ENCODE results near the gene ARHGEF19.

DNA sequence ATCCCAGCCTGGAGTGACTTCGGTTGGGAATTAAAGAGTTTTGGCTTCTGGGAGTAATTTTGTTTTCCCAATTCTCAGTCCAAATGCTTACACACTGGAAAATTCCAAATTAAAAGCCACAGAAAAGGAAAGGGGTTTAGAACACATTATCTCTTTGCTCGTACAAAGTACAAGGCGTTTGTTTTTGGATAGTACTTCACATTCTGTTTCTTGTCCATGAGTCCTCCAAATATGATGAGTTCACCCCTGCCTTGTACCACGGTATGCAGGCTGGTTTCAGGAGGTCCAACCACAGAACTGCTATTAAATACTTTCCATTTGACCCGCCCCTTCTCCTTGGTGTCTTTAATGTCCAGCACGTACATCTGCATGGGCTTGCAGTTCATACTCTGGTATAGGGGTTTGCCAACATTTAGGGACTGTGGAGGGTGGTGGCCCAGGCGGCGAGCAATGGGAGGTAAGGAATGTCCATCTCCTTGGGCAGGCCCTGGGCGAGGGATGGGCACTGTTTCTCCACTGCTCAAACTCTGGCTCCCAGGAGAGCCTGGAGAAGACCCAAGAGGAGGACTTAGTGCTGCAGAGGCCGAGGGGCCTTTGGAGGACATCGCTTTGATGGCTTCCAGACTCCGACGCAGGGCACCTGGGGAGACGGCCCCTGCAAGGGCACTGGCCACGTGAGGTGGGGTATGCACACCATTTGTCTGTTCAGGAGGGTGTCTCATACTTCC is 38.2 kb upstream of the ARHGEF19 start:
- no peak for TF ChIP-seq EZH2phosphoT487 (IDR thresholded peaks at IDR 0.05; ENCODE audit: borderline replicate concordance, low read length)
- TF ChIP-seq, protein P1, sequence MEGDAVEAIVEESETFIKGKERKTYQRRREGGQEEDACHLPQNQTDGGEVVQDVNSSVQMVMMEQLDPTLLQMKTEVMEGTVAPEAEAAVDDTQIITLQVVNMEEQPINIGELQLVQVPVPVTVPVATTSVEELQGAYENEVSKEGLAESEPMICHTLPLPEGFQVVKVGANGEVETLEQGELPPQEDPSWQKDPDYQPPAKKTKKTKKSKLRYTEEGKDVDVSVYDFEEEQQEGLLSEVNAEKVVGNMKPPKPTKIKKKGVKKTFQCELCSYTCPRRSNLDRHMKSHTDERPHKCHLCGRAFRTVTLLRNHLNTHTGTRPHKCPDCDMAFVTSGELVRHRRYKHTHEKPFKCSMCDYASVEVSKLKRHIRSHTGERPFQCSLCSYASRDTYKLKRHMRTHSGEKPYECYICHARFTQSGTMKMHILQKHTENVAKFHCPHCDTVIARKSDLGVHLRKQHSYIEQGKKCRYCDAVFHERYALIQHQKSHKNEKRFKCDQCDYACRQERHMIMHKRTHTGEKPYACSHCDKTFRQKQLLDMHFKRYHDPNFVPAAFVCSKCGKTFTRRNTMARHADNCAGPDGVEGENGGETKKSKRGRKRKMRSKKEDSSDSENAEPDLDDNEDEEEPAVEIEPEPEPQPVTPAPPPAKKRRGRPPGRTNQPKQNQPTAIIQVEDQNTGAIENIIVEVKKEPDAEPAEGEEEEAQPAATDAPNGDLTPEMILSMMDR (IDR thresholded peaks at IDR 0.05; ENCODE audit: low read depth, low read length, poor library complexity, severe bottlenecking), result no peak

Measured in DOHH2 (cell line).